ENCODE results near the gene GARRE1. TPM values are rescaled to one million over a fixed set of nuclear protein-coding genes. Genes with fewer than 3 reads are reported as not detected.

GARRE1 gene
- total and polyA plus RNA-seq, 2 of the 8 experiments (the other 6 are each of a cell fraction or from before 2014, with no cell fraction given), result 16.4 to 23.1 TPM

GRCh38 chr19:34259367-34260095, 5.2 kb downstream of the GARRE1 start (continued):
- TF ChIP-seq CHD7 (IDR thresholded peaks at IDR 0.05; ENCODE audit: insufficient replicate concordance, low read length), result no peak
- no peak for TF ChIP-seq SRF (IDR thresholded peaks at IDR 0.05; ENCODE audit: low read depth, low read length)
- no peak for TF ChIP-seq HDAC6 (IDR thresholded peaks at IDR 0.05; ENCODE audit: low read depth, low read length)
- no peak for TF ChIP-seq SIX5 (IDR thresholded peaks at IDR 0.05; ENCODE audit: low read depth, low read length)
- TF ChIP-seq KDM1A (IDR thresholded peaks at IDR 0.05; ENCODE audit: borderline replicate concordance, low read length), result no peak
- no peak for TF ChIP-seq TCF12 (IDR thresholded peaks at IDR 0.05; ENCODE audit: low read depth, low read length)
- no peak for TF ChIP-seq CTBP2 (IDR thresholded peaks at IDR 0.05; ENCODE audit: borderline replicate concordance, insufficient read depth, insufficient read length, low read length)
- no peak for TF ChIP-seq CREB1 (IDR thresholded peaks at IDR 0.05)
- no peak for TF ChIP-seq NANOG (IDR thresholded peaks at IDR 0.05; ENCODE audit: insufficient read depth, low read depth, low read length, poor library complexity, severe bottlenecking)
- TF ChIP-seq GTF2F1 (IDR thresholded peaks at IDR 0.05; ENCODE audit: borderline replicate concordance, low read depth, low read length), result no peak
- TF ChIP-seq POU5F1 (IDR thresholded peaks at IDR 0.05; ENCODE audit: low read depth, low read length), result no peak

Measured in H1 (cell line).